ENCODE measurements around the gene STK38L. TPM values are rescaled to one million over a fixed set of nuclear protein-coding genes. Genes with fewer than 3 reads are reported as not detected.
A peak's percentile ranks its signal among the peaks of the same experiment; 100 is the strongest.

STK38L gene
- total and polyA plus RNA-seq, 4 donors, result 54.6 to 414 (median 156) TPM

DNA sequence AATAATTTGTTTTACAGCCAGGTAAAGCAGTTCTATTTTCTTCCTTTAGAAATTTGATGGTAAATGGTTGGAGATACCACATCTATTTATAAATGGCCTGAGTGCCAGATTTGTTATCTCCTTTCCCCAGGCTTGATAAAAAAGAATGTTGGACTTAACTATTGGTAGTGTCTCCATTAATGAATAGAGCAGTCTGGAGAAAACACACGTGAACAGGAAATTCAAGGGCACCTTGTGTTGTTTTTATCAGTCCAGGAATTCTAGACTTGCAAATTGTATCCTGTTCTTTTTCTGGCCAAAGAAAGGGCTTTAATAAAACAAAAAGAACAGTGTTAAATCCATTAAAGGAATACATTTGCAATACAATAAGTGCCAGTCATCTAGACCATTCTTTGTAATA is 47.8 kb downstream of the STK38L start:
- intact Hi-C loops (cut with DNase I), result loop anchor here in 1 of 2 donors (5.0 kb wide), 1 partner anchor 40 kb away; no protein-coding TSS in a partner anchor
- H3K36me3 ChIP-seq (ENCODE audit: control insufficient read depth in 1 of 2, insufficient read depth in 2 of 2, low read length in 1 of 2), result peaks cover 0 to 1% of the 10 kb centered on the region in 2 donors
- H3K27ac ChIP-seq (ENCODE audit: low read depth in 1 of 2, low read length in 2 of 2), result peak overlapping the region in 1 of 2 donors; percentile 67
- no peak overlapping the region for H3K4me3 ChIP-seq (ENCODE audit: low read length in 2 of 2)
- H3K9me3 ChIP-seq (ENCODE audit: control insufficient read depth, low read length), result no peaks in the 10 kb centered on the region
- WGBS, 2 donors, result 3 to 4% methylated on average over 1 of the region's 1 CpG
- ATAC-seq (ENCODE audit: low FRiP score) (no peak), DNase-seq (no peak)
- peaks cover 13 to 28% of the 10 kb centered on the region in 2 donors for H3K4me1 ChIP-seq (ENCODE audit: control insufficient read depth in 1 of 2, insufficient read depth in 2 of 2, low read length in 2 of 2)
- no peaks in the 10 kb centered on the region for H3K27me3 ChIP-seq (ENCODE audit: control insufficient read depth in 1 of 2, insufficient read depth in 2 of 2, low read length in 1 of 2)

- H3K4me1 ChIP-seq (ENCODE audit: control insufficient read depth in 1 of 2, insufficient read depth in 2 of 2, low read length in 2 of 2), result peaks cover 14 to 28% of the 10 kb centered on the region in 2 donors
- H3K27ac ChIP-seq (ENCODE audit: low read depth in 1 of 2, low read length in 2 of 2), result peak overlapping the region in 1 of 2 donors; percentile 59
- intact Hi-C loops (cut with DNase I), result loop anchor here in 1 of 2 donors (5.0 kb wide), 1 partner anchor 40 kb away; no protein-coding TSS in a partner anchor
- no peak for DNase-seq
- peaks cover 0 to 1% of the 10 kb centered on the region in 2 donors for H3K36me3 ChIP-seq (ENCODE audit: control insufficient read depth in 1 of 2, insufficient read depth in 2 of 2, low read length in 1 of 2)
- ATAC-seq (ENCODE audit: low FRiP score), result no peak
- 78 to 82% methylated on average over 2 of the region's 2 CpGs for WGBS, 2 donors
- no peak overlapping the region for H3K4me3 ChIP-seq (ENCODE audit: low read length in 2 of 2)
- H3K9me3 ChIP-seq (ENCODE audit: control insufficient read depth, low read length), result no peaks in the 10 kb centered on the region
- no peaks in the 10 kb centered on the region for H3K27me3 ChIP-seq (ENCODE audit: control insufficient read depth in 1 of 2, insufficient read depth in 2 of 2, low read length in 1 of 2)
These were observed 48.6 kb downstream of the STK38L start for GRCh38 chr12:27292718-27293117.

DNA sequence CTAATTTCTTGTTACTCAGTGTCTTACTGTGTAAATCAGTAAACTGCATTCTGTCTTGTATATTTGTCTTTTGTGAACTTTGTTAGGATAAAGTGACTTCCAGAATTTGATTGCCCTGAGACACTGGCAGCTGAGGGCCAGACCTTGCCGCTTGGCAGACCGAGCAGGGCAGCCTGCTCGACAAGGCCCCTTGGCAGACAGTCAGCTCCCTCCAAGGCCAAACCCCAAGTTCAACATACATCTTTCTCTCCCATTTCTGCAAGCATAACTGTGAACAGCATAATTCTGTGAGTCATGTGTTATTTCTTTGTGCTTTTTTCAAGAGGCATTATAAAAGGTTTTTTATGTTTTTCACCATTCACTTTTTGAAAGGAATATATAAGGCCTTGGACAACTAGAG is 49.4 kb downstream of the STK38L start:
- peaks cover 0 to 1% of the 10 kb centered on the region in 2 donors for H3K36me3 ChIP-seq (ENCODE audit: control insufficient read depth in 1 of 2, insufficient read depth in 2 of 2, low read length in 1 of 2)
- no peak overlapping the region for H3K4me3 ChIP-seq (ENCODE audit: low read length in 2 of 2)
- H3K4me1 ChIP-seq (ENCODE audit: control insufficient read depth in 1 of 2, insufficient read depth in 2 of 2, low read length in 2 of 2), result peaks cover 14 to 26% of the 10 kb centered on the region in 2 donors
- no peaks in the 10 kb centered on the region for H3K27me3 ChIP-seq (ENCODE audit: control insufficient read depth in 1 of 2, insufficient read depth in 2 of 2, low read length in 1 of 2)
- DNase-seq (no peak), ATAC-seq (ENCODE audit: low FRiP score) (peak; percentile 52)
- intact Hi-C loops (cut with DNase I), result loop anchor here in 1 of 2 donors (5.0 kb wide), 1 partner anchor 41 kb away; no protein-coding TSS in a partner anchor
- no peaks in the 10 kb centered on the region for H3K9me3 ChIP-seq (ENCODE audit: control insufficient read depth, low read length)
- WGBS, 2 donors, result 0 to 3% methylated on average over 3 of the region's 3 CpGs
- peak overlapping the region; percentile 54 to 59 for H3K27ac ChIP-seq (ENCODE audit: low read depth in 1 of 2, low read length in 2 of 2)

DNA sequence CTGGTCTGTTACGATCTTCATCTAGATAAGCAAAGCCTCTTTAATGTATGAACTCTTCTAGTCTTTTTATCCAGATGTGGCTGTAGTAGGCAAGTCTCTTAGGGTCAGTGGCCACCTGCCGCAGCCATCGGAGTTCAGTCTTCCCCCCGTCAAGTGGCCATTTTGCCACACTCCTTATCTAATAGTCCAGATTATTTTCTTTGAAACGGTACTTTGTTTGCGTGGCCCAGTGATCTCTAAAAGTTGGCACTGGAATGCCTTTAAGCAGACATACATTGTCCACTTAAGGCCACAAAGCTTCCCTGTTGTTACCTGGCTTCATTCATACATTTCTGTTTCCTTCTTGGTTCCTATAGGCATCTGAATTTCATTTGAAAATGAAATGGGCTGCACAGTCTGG is 52.6 kb downstream of the STK38L start:
- peaks cover 7 to 9% of the 10 kb centered on the region in 2 donors for H3K4me1 ChIP-seq (ENCODE audit: control insufficient read depth in 1 of 2, insufficient read depth in 2 of 2, low read length in 2 of 2)
- peaks cover 0 to 4% of the 10 kb centered on the region in 2 donors for H3K36me3 ChIP-seq (ENCODE audit: control insufficient read depth in 1 of 2, insufficient read depth in 2 of 2, low read length in 1 of 2)
- H3K9me3 ChIP-seq (ENCODE audit: control insufficient read depth, low read length), result no peaks in the 10 kb centered on the region
- H3K27me3 ChIP-seq (ENCODE audit: control insufficient read depth in 1 of 2, insufficient read depth in 2 of 2, low read length in 1 of 2), result no peaks in the 10 kb centered on the region
- intact Hi-C loops (cut with DNase I), result loop anchor here in 1 of 2 donors (5.0 kb wide), 1 partner anchor 114 kb away; no protein-coding TSS in a partner anchor
- ATAC-seq (ENCODE audit: low FRiP score), result no peak
- WGBS, 2 donors, result 39 to 47% methylated on average over 6 of the region's 6 CpGs
- DNase-seq, result no peak
- H3K4me3 ChIP-seq (ENCODE audit: low read length in 2 of 2), result no peak overlapping the region
- H3K27ac ChIP-seq (ENCODE audit: low read depth in 1 of 2, low read length in 2 of 2), result peak overlapping the region; percentile 30 to 75

- Histone ChIP-seq H3K4me1 (ENCODE audit: control insufficient read depth in 1 of 2, insufficient read depth in 2 of 2, low read length in 2 of 2) (peaks cover 6 to 9% of the 10 kb centered on the region in 2 donors), H3K27ac (ENCODE audit: low read depth in 1 of 2, low read length in 2 of 2) (peak overlapping the region in 1 of 2 donors; percentile 57), H3K27me3 (ENCODE audit: control insufficient read depth in 1 of 2, insufficient read depth in 2 of 2, low read length in 1 of 2) (no peaks in the 10 kb centered on the region), H3K4me3 (ENCODE audit: low read length in 2 of 2) (no peak overlapping the region), H3K9me3 (ENCODE audit: control insufficient read depth, low read length) (no peaks in the 10 kb centered on the region), H3K36me3 (ENCODE audit: control insufficient read depth in 1 of 2, insufficient read depth in 2 of 2, low read length in 1 of 2) (peaks cover 3 to 4% of the 10 kb centered on the region in 2 donors)
- ATAC-seq (ENCODE audit: low FRiP score) (no peak), DNase-seq (no peak)
- 10 to 21% methylated on average over 4 of the region's 4 CpGs for WGBS, 2 donors
- intact Hi-C loops (cut with DNase I), result loop anchor here in 1 of 2 donors (5.0 kb wide), 1 partner anchor 115 kb away; no protein-coding TSS in a partner anchor
These were observed 53.5 kb downstream of the STK38L start for GRCh38 chr12:27297566-27297965.

DNA sequence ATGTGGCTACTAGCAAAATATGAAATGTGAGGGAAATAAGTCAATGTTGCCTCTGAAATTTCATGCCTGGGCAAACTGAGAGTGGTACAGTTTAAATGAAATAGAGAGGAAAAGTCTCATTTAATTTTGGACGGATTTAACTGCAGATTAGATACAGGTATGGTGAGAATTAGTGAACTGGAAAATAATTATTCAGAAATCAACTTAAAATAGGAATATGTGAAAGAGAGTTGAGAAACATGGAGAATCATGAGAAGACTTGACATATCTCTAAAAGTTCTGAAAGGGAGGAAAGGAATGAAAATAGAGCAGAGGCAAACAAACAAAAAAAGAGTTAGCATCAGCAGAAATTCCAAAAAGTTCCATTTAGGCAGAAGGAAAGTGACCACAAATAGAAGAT is 55.0 kb downstream of the STK38L start:
- intact Hi-C loops (cut with DNase I), result loop anchor here in 1 of 2 donors (5.0 kb wide), 1 partner anchor 117 kb away; no protein-coding TSS in a partner anchor
- DNase-seq, result no peak
- peak overlapping the region in 1 of 2 donors; percentile 82 for H3K27ac ChIP-seq (ENCODE audit: low read depth in 1 of 2, low read length in 2 of 2)
- ATAC-seq (ENCODE audit: low FRiP score), result no peak
- H3K36me3 ChIP-seq (ENCODE audit: control insufficient read depth in 1 of 2, insufficient read depth in 2 of 2, low read length in 1 of 2), result peaks cover 4 to 8% of the 10 kb centered on the region in 2 donors
- peaks cover 6 to 9% of the 10 kb centered on the region in 2 donors for H3K4me1 ChIP-seq (ENCODE audit: control insufficient read depth in 1 of 2, insufficient read depth in 2 of 2, low read length in 2 of 2)
- H3K9me3 ChIP-seq (ENCODE audit: control insufficient read depth, low read length), result no peaks in the 10 kb centered on the region
- H3K4me3 ChIP-seq (ENCODE audit: low read length in 2 of 2), result no peak overlapping the region
- H3K27me3 ChIP-seq (ENCODE audit: control insufficient read depth in 1 of 2, insufficient read depth in 2 of 2, low read length in 1 of 2), result no peaks in the 10 kb centered on the region
- WGBS, 2 donors, result 95% methylated on average over 1 of the region's 1 CpG

DNA sequence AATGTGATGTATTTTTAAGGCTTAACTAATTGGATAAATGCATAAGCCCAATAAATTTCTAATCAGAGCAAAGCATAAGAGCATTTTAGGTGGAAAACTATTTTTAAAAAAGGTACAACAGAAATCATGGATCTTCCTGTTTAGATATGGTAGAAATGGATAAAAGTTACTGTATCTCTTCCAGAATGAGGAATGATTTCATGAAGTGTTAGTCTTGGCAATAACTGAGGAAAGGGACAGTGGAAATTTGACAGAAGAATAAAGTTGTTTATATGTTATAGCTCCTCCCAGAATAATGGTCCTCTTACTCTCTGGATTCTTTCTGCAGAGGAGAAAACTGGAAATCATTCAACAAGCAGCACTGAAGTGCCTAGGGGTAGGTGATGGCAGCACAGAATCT is 56.1 kb downstream of the STK38L start:
- Histone ChIP-seq H3K9me3 (ENCODE audit: control insufficient read depth, low read length) (no peaks in the 10 kb centered on the region), H3K27ac (ENCODE audit: low read depth in 1 of 2, low read length in 2 of 2) (peak overlapping the region; percentile 18 to 57), H3K4me1 (ENCODE audit: control insufficient read depth in 1 of 2, insufficient read depth in 2 of 2, low read length in 2 of 2) (peaks cover 6 to 9% of the 10 kb centered on the region in 2 donors), H3K4me3 (ENCODE audit: low read length in 2 of 2) (no peak overlapping the region), H3K36me3 (ENCODE audit: control insufficient read depth in 1 of 2, insufficient read depth in 2 of 2, low read length in 1 of 2) (peaks cover 4 to 8% of the 10 kb centered on the region in 2 donors), H3K27me3 (ENCODE audit: control insufficient read depth in 1 of 2, insufficient read depth in 2 of 2, low read length in 1 of 2) (no peaks in the 10 kb centered on the region)
- ATAC-seq (ENCODE audit: low FRiP score) (no peak), DNase-seq (no peak)
- intact Hi-C loops (cut with DNase I), result no loop called here

GRCh38 chr12:27303139-27304111 is 59.3 kb downstream of the STK38L start:
- Histone ChIP-seq H3K36me3 (ENCODE audit: control insufficient read depth in 1 of 2, insufficient read depth in 2 of 2, low read length in 1 of 2) (peaks cover 4 to 8% of the 10 kb centered on the region in 2 donors), H3K4me3 (ENCODE audit: low read length in 2 of 2) (no peak overlapping the region), H3K27me3 (ENCODE audit: control insufficient read depth in 1 of 2, insufficient read depth in 2 of 2, low read length in 1 of 2) (no peaks in the 10 kb centered on the region), H3K4me1 (ENCODE audit: control insufficient read depth in 1 of 2, insufficient read depth in 2 of 2, low read length in 2 of 2) (no peaks in the 10 kb centered on the region), H3K9me3 (ENCODE audit: control insufficient read depth, low read length) (no peaks in the 10 kb centered on the region), H3K27ac (ENCODE audit: low read depth in 1 of 2, low read length in 2 of 2) (peak overlapping the region in 1 of 2 donors; percentile 13)
- peak; percentile 36 for ATAC-seq (ENCODE audit: low FRiP score)
- DNase-seq, result no peak
- intact Hi-C loops (cut with DNase I), result loop anchor here in 1 of 2 donors (2.0 kb wide), 1 partner anchor 59 kb away; the partner anchor contains the start of gene STK38L
- WGBS, 2 donors, result 29 to 33% methylated on average over 3 of the region's 3 CpGs
